Tibial nerve (tissue), 4 donors: Measurements from ENCODE around the gene GDPD5. TPM values are rescaled to one million over a fixed set of nuclear protein-coding genes. Genes with fewer than 3 reads are reported as not detected.

Source experiments
- DNase-seq, 2 donors: peaks; one replicate each; pipeline ENCODE4 v3.0.0-alpha.2; 2019; ENCODE audit warnings: low spot score in 2 of 2
- H3K27ac ChIP-seq, 4 donors: fragments of 200-600 bp; sonication (generic) in 3 of 4; one replicate each; pipeline ENCODE4 v1.5.1; 2017 to 2019; ENCODE audit warnings: mild to moderate bottlenecking in 1 of 4
- H3K27me3 ChIP-seq, 2 donors: fragments of 200-600 bp; sonication (generic) in 1 of 2; one replicate each; pipeline versions ENCODE4 v1.5.1 to v1.6.0; 2017 to 2019
- H3K36me3 ChIP-seq, 3 donors: fragments of 200-600 bp; sonication (generic); one replicate each; pipeline ENCODE4 v1.5.1; 2018 to 2019
- H3K4me1 ChIP-seq, 4 donors: fragments of 200-600 bp; sonication (generic) in 3 of 4; one replicate each; pipeline ENCODE4 v1.5.1; 2017 to 2019
- H3K4me3 ChIP-seq, 4 donors: fragments of 200-600 bp; sonication (generic) in 3 of 4; one replicate each; pipeline ENCODE4 v1.5.1; 2017 to 2019; ENCODE audit warnings: mild to moderate bottlenecking in 1 of 4, moderate library complexity in 1 of 4
- H3K9me3 ChIP-seq, 4 donors: fragments of 200-600 bp; sonication (generic) in 3 of 4; one replicate each; pipeline ENCODE4 v1.5.1; 2017 to 2019
- EP300 ChIP-seq, 2 donors: sonication (generic); formaldehyde crosslinking; IDR thresholded peaks; one replicate each; pipeline ENCODE4 v1.6.1; 2017; ENCODE audit warnings: antibody characterized with exemption in 2 of 2, mild to moderate bottlenecking in 1 of 2
- POLR2A ChIP-seq, 2 donors: fragments of 450-650 bp; IDR thresholded peaks; one replicate each; pipeline ENCODE4 v1.6.1; 2017; ENCODE audit warnings: antibody characterized with exemption in 2 of 2, mild to moderate bottlenecking in 2 of 2, moderate library complexity in 2 of 2
- WGBS, 2 donors: methylation state at CpG; one replicate each; pipeline ENCODE4 v1.1.5; 2018; 5-methylcytosine and 5-hydroxymethylcytosine counted together
- total RNA-seq, 4 donors: library from RNA; depleted of rRNA; stranded (reverse); fragments of >200 nt; gene quantifications; one replicate each; pipeline ENCODE4 v1.1.0, GENCODE V29; 2016
- TF ChIP-seq, protein P1 (sequence below), 5 experiments: fragments of 200-600 bp in 3 of 5; fragments of 450-650 bp in 2 of 5; sonication (generic) in 3 of 5; IDR thresholded peaks; one replicate each; pipeline ENCODE4 v1.5.1; 2016 to 2019; ENCODE audit warnings: antibody characterized with exemption in 5 of 5, mild to moderate bottlenecking in 3 of 5, moderate library complexity in 2 of 5

The GDPD5 gene
- total RNA-seq, 4 donors from 2014 or later = 92.2 to 122 (median 101) TPM

DNA sequence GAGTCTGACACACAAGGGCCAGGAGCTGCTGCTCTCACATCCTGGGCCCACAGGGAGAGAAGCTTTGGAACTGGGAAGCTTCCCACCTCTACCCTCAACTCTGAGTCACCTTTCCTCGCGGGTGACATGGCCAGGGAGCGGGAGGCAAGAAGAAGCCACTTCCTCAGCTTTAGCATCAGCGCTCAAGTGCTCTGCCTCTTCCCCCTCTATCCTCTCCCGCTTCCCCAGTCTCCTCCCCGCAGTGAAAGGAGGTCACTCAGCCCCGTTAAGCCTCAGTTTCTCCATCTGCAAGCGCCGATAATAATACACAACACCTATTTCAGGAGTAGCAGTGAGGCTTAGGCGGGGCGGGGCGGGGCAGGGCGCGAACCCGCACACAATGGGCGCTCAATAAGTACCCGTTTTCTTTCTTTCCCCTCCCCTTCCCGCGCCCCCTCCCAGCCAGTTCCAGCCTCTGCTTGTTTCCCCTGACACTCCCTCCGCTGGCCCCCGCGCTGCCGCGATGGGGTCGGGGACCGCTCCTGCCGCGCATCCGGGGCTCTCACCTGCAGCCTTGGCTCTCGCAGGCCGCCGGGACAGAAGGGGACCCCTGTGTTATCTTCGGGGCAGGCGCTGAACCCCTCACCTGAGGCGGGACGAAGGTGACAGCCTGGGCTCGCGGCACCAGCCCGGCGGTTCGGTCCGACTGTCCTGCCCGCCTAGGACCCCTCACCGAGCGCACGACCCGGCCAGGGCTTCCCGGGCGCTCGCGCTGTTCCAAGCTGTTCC is 892 bp downstream of the GDPD5 start:
- H3K27ac ChIP-seq = peak overlapping the region in 3 of 4 donors; percentile 39 to 83 (median 63)
- H3K27me3 ChIP-seq = no peaks in the 10 kb centered on the region
- TF ChIP-seq, protein P1, sequence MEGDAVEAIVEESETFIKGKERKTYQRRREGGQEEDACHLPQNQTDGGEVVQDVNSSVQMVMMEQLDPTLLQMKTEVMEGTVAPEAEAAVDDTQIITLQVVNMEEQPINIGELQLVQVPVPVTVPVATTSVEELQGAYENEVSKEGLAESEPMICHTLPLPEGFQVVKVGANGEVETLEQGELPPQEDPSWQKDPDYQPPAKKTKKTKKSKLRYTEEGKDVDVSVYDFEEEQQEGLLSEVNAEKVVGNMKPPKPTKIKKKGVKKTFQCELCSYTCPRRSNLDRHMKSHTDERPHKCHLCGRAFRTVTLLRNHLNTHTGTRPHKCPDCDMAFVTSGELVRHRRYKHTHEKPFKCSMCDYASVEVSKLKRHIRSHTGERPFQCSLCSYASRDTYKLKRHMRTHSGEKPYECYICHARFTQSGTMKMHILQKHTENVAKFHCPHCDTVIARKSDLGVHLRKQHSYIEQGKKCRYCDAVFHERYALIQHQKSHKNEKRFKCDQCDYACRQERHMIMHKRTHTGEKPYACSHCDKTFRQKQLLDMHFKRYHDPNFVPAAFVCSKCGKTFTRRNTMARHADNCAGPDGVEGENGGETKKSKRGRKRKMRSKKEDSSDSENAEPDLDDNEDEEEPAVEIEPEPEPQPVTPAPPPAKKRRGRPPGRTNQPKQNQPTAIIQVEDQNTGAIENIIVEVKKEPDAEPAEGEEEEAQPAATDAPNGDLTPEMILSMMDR (IDR thresholded peaks at IDR 0.05) = no peak
- TF ChIP-seq POLR2A (IDR thresholded peaks at IDR 0.05) (no peak), EP300 (IDR thresholded peaks at IDR 0.05) (no peak)
- no peak for DNase-seq
- peaks cover 0 to 51% (median 7%) of the 10 kb centered on the region in 4 donors for H3K4me1 ChIP-seq
- WGBS, 2 donors = 7 to 8% methylated on average over 32 to 50 of the region's 51 CpGs
- H3K4me3 ChIP-seq = peak overlapping the region; percentile 55 to 93 (median 70)
- no peaks in the 10 kb centered on the region for H3K36me3 ChIP-seq
- no peaks in the 10 kb centered on the region for H3K9me3 ChIP-seq

DNA sequence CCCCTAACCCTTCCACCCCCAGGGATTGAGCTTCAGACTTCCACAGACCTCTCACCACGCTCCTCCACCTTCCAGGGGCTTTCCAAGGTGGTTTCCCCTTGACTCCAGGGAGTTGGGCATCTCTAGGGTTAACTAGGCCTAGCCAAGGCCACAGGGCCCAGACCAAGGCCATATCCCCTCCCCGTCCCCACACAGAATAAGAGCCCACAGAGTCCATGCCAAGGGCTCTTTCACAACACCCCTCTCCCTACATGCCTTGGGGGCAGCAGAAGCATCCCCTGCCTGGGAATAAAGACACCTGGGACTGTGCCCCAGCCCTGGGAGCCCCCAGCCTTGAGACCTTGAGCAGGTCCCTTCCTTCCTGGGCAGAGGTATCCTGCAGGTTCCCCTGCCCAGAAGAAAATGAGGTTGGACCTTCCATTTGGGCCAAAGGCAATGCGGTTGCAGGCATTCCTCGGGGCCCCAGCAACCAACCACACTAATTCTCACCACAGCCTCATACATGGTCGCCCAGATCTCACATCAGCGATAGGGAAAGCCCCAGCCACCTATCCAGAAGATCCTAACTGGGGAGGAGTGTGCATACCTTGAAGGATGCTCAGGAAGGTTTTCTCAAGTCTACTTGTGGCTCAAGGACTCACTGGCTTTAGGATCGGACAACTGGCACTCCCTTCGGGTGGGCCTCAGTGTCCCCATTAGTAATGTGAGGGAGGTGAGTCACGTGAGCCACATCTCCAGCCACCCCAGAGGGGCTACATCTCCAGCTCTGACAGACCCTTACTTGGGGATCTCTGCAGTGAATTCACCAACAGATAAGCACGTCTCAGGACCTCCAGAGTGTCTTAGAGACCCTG is 1.7 kb downstream of the GDPD5 start:
- Histone ChIP-seq H3K27ac (peak overlapping the region in 2 of 4 donors; percentile 39 to 83), H3K36me3 (no peaks in the 10 kb centered on the region), H3K9me3 (no peaks in the 10 kb centered on the region), H3K4me3 (peak overlapping the region; percentile 55 to 93 (median 70)), H3K4me1 (peaks cover 0 to 55% (median 7%) of the 10 kb centered on the region in 4 donors), H3K27me3 (no peaks in the 10 kb centered on the region)
- TF ChIP-seq, protein P1 (IDR thresholded peaks at IDR 0.05) = no peak
- TF ChIP-seq EP300 (IDR thresholded peaks at IDR 0.05) = no peak
- TF ChIP-seq POLR2A (IDR thresholded peaks at IDR 0.05) = no peak
- DNase-seq = no peak
- 50 to 53% methylated on average over 10 of the region's 10 CpGs for WGBS, 2 donors

DNA sequence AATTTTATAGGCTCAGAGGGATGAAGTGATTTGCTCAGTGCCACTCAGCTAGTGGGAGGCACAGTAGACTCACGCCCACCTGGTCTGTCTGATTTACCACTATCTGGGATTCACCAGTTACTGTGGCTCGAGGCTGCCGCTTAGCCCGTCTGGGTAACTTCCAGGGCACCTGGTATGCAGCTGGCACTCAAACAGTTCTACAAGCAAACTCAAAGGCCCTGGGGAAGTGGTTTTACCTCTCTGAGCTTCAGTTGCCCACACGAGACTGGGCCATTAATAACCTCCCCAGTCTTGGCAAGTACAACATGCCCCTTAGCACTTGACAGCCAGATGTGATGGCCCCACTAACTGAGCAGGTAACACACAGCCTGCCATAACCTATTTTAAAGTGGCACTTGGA is 2.6 kb downstream of the GDPD5 start:
- Histone ChIP-seq H3K4me3 (no peak overlapping the region), H3K27me3 (no peaks in the 10 kb centered on the region), H3K36me3 (no peaks in the 10 kb centered on the region), H3K27ac (peak overlapping the region in 1 of 4 donors; percentile 83), H3K9me3 (no peaks in the 10 kb centered on the region), H3K4me1 (peaks cover 0 to 57% (median 7%) of the 10 kb centered on the region in 4 donors)
- no peak for DNase-seq
- 78 to 86% methylated on average over 5 of the region's 5 CpGs for WGBS, 2 donors
- TF ChIP-seq POLR2A (IDR thresholded peaks at IDR 0.05) (no peak), EP300 (IDR thresholded peaks at IDR 0.05) (no peak)
- TF ChIP-seq, protein P1 (IDR thresholded peaks at IDR 0.05) = no peak

DNA sequence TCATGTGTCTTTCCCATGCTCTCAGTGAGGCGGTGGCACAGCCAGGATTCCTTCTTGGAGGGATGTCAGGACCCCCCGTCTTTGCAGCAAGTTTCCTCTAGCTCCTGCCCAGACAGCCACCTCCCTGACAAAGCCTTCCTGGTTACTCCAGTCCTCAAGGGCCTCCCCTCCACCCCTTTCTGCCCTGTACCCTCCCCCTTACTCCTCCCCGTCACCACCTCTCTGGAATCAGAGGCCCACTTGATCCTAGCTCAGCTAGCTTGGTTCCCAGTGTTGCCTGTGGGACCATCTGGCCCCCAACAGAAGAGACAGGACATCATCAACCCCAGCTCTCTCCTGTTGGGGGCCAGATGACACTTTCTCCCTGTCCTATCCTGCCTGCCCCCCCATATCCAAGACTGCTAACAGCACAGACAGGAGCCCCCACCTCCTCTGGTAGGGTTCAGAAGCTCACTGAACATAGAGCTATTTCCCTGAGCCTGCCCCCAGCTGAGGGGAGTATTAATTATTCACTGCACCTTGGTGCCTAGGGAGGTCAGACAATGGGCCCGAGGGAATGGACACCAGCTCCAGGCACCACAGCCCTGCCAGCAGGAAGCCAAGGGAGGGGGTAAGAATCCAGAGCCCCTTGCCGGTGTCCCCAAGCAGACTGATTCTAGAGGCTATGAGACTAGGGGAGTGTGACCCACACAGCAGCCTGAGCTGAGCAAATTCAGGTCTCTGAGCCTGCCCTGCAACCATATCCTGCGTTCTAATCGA is 3.3 kb downstream of the GDPD5 start:
- DNase-seq = no peak
- H3K4me1 ChIP-seq = peaks cover 0 to 64% (median 7%) of the 10 kb centered on the region in 4 donors
- no peaks in the 10 kb centered on the region for H3K36me3 ChIP-seq
- no peaks in the 10 kb centered on the region for H3K9me3 ChIP-seq
- TF ChIP-seq, protein P1 (IDR thresholded peaks at IDR 0.05) = no peak
- TF ChIP-seq POLR2A (IDR thresholded peaks at IDR 0.05) (no peak), EP300 (IDR thresholded peaks at IDR 0.05) (no peak)
- WGBS, 2 donors = 73 to 80% methylated on average over 7 of the region's 7 CpGs
- no peak overlapping the region for H3K4me3 ChIP-seq
- H3K27ac ChIP-seq = no peak overlapping the region
- H3K27me3 ChIP-seq = no peaks in the 10 kb centered on the region
